GM18870 (cell line): ENCODE data around the gene HOXA10.

Experiments used
- ATAC-seq: cut with Tn5 transposase; IDR thresholded peaks from one replicate; pipeline ENCODE4 v1.9.1; 2021; ENCODE audit warnings: moderate library complexity; ENCODE audit not compliant: unreplicated experiment

Gene HOXA10

GRCh38 chr7:27203964-27204594 is 30.0 kb upstream of the HOXA10 start:
- no peak for ATAC-seq

GRCh38 chr7:27203365-27203953 is 29.3 kb upstream of the HOXA10 start:
- no peak for ATAC-seq

- no peak for ATAC-seq
Measured at GRCh38 chr7:27202862-27203134, 28.7 kb upstream of the HOXA10 start.

GRCh38 chr7:27202018-27202861 is 28.1 kb upstream of the HOXA10 start:
- no peak for ATAC-seq

GRCh38 chr7:27201580-27202017 is 27.5 kb upstream of the HOXA10 start:
- no peak for ATAC-seq

GRCh38 chr7:27200761-27201579 is 26.9 kb upstream of the HOXA10 start:
- ATAC-seq, result no peak

GRCh38 chr7:27199849-27200760 is 26.0 kb upstream of the HOXA10 start, which contains the start of gene HOXA13:
TSS of gene HOXA13 (minus strand) at chr7:27200091. CDS start at chr7:27200077, 14 bp downstream.
- ATAC-seq, result no peak

- no peak for ATAC-seq
Measured at GRCh38 chr7:27198871-27199801, 25.0 kb upstream of the HOXA10 start.

GRCh38 chr7:27198138-27198841 is 24.2 kb upstream of the HOXA10 start:
- no peak for ATAC-seq

- ATAC-seq, result no peak
Measured at GRCh38 chr7:27197137-27198042, 23.3 kb upstream of the HOXA10 start.

GRCh38 chr7:27196287-27196767 is 22.2 kb upstream of the HOXA10 start:
- ATAC-seq, result no peak

GRCh38 chr7:27194686-27195379 is 20.7 kb upstream of the HOXA10 start:
- ATAC-seq, result no peak

- ATAC-seq, result no peak
Measured at GRCh38 chr7:27194002-27194352, 19.9 kb upstream of the HOXA10 start.

- ATAC-seq, result no peak
Measured at GRCh38 chr7:27193335-27194001, 19.3 kb upstream of the HOXA10 start.

GRCh38 chr7:27192546-27193334 is 18.6 kb upstream of the HOXA10 start:
- ATAC-seq, result no peak
